ENCODE measurements around the gene ITGAE.
"Not testable (repeated sequence)": the region's sequence is repeated elsewhere in the genome, so short reads cannot be mapped to it uniquely, and the experiment has no call there.

ITGAE gene

GRCh38 chr17:3759597-3760216 lies 41.3 kb downstream of the ITGAE start:
- no peak for DNase-seq

- DNase-seq = no peak
Observed at GRCh38 chr17:3755335-3756030, 45.5 kb downstream of the ITGAE start.

- DNase-seq = no peak
Observed at GRCh38 chr17:3754458-3755334, 46.3 kb downstream of the ITGAE start.

- no peak for DNase-seq
Observed at GRCh38 chr17:3754066-3754457, 46.9 kb downstream of the ITGAE start.

- DNase-seq = no peak
Observed at GRCh38 chr17:3753624-3754023, 47.4 kb downstream of the ITGAE start.

- DNase-seq = no peak
Observed at GRCh38 chr17:3751836-3752235, 49.2 kb downstream of the ITGAE start.

GRCh38 chr17:3750926-3751325 lies 50.1 kb downstream of the ITGAE start:
- peak; percentile 25 for DNase-seq

- DNase-seq = no peak
Observed at GRCh38 chr17:3750296-3750695, 50.7 kb downstream of the ITGAE start.

- DNase-seq = no peak
Observed at GRCh38 chr17:3748576-3748975, 52.4 kb downstream of the ITGAE start.

GRCh38 chr17:3747805-3748204 lies 53.2 kb downstream of the ITGAE start:
- no peak for DNase-seq

GRCh38 chr17:3745071-3745470 lies 55.9 kb downstream of the ITGAE start:
- no peak for DNase-seq

- DNase-seq = no peak
Observed at GRCh38 chr17:3744014-3744413, 57.0 kb downstream of the ITGAE start.

- DNase-seq = no peak
Observed at GRCh38 chr17:3740611-3741073, 60.3 kb downstream of the ITGAE start.

GRCh38 chr17:3739422-3740124 lies 61.4 kb downstream of the ITGAE start:
- no peak for DNase-seq

- no peak for DNase-seq
Observed at GRCh38 chr17:3738562-3739295, 62.3 kb downstream of the ITGAE start.

- no peak for DNase-seq
Observed at GRCh38 chr17:3735515-3735914, 65.5 kb downstream of the ITGAE start.

- DNase-seq = not testable (repeated sequence)
Observed at GRCh38 chr17:3734911-3735276, 66.1 kb downstream of the ITGAE start.

GRCh38 chr17:3732210-3732621 lies 68.8 kb downstream of the ITGAE start:
- no peak for DNase-seq

GRCh38 chr17:3730881-3731429 lies 70.0 kb downstream of the ITGAE start:
- no peak for DNase-seq

GRCh38 chr17:3729881-3730280 lies 71.1 kb downstream of the ITGAE start:
- no peak for DNase-seq

- not testable (repeated sequence) for DNase-seq
Observed at GRCh38 chr17:3728099-3728498, 72.9 kb downstream of the ITGAE start.

- DNase-seq = no peak
Observed at GRCh38 chr17:3727041-3727440, 73.9 kb downstream of the ITGAE start.
